Measurements from ENCODE around the gene ABHD17C.

GRCh38 chr15:80745888-80746287 is 50.8 kb downstream of the ABHD17C start:
- TF ChIP-seq CTCF (IDR thresholded peaks at IDR 0.05), result no peak
- TF ChIP-seq POLR2A (IDR thresholded peaks at IDR 0.05), result no peak
